Spleen (tissue), 7 donors: Measurements from ENCODE around the gene CMTM4.

Experiments used
- CTCF ChIP-seq, 11 experiments: fragments of 200-600 bp in 7 of 11; fragments of 450-650 bp in 4 of 11; sonication (generic) in 4 of 11; IDR thresholded peaks in 8 of 11; conservative IDR thresholded peaks in 3 of 11; 1 replicate in 7 of 11; 2 replicates in 4 of 11; pipeline versions ENCODE4 v1.4.0 to v1.8.0; 2016 to 2021; ENCODE audit warnings: antibody characterized with exemption in 11 of 11, inconsistent platforms in 4 of 11, mild to moderate bottlenecking in 1 of 11
- POLR2A ChIP-seq, 3 donors: fragments of 450-650 bp; IDR thresholded peaks; one replicate each; pipeline ENCODE4 v1.5.1; 2017; ENCODE audit warnings: antibody characterized with exemption in 3 of 3, mild to moderate bottlenecking in 1 of 3
- POLR2AphosphoS5 ChIP-seq, 3 donors: sonication (generic); formaldehyde crosslinking; IDR thresholded peaks; one replicate each; pipeline ENCODE4 v1.5.1; 2017; ENCODE audit warnings: antibody characterized with exemption in 3 of 3
- donor health status: DM: no; HTN: no; CAD: no; lungs with moderate emphysema.
- donor health status: DM: no; HTN: no; CAD: no.
- donor health status: DM: no; HTN: no; CAD: no.

- peak; percentile 54 to 90 (median 77) for TF ChIP-seq CTCF (IDR thresholded peaks at IDR 0.05 in 8 of 11, conservative IDR thresholded peaks at IDR 0.05 in 3 of 11)
- TF ChIP-seq POLR2AphosphoS5 (IDR thresholded peaks at IDR 0.05), result peak; percentile 22 to 63 (median 44)
- no peak for TF ChIP-seq POLR2A (IDR thresholded peaks at IDR 0.05)
Measured at GRCh38 chr16:66604376-66605176, 92.0 kb downstream of the CMTM4 start, which contains the start of gene CMTM3.
